Kidney epithelial cell (primary cell): ENCODE data around the gene LYPD4. TPM values are rescaled to one million over a fixed set of nuclear protein-coding genes. Genes with fewer than 3 reads are reported as not detected.

Experiments
- DNase-seq: peaks from one replicate; pipeline ENCODE4 v3.0.0-alpha.2; 2010; ENCODE audit warnings: low read depth
- H3K27me3 ChIP-seq: 2 replicates; pipeline ENCODE4 v1.6.0; 2011; ENCODE audit warnings: low read length; ENCODE audit not compliant: control insufficient read depth, insufficient read depth
- H3K36me3 ChIP-seq: 2 replicates; pipeline ENCODE4 v1.5.1; 2011; ENCODE audit warnings: low read length; ENCODE audit not compliant: control insufficient read depth, insufficient read depth
- H3K4me3 ChIP-seq: 2 replicates; pipeline ENCODE4 v1.5.1; 2011; ENCODE audit warnings: low read depth, mild to moderate bottlenecking, control low read depth, low read length
- total RNA-seq: library from RNA; depleted of rRNA; stranded (reverse); fragments of >200 nt; gene quantifications from 2 replicates; pipeline ENCODE4 v1.2.3, GENCODE V29; 2015
- TF ChIP-seq, protein P1 (sequence below): IDR thresholded peaks from 2 replicates; pipeline ENCODE4 v1.5.1; 2011; ENCODE audit warnings: mild to moderate bottlenecking, moderate library complexity, low read length, control low read depth, inconsistent platforms; ENCODE audit not compliant: insufficient read depth, poor library complexity, severe bottlenecking

The LYPD4 gene
- total RNA-seq, 1 donor from 2014 or later = not detected

DNA sequence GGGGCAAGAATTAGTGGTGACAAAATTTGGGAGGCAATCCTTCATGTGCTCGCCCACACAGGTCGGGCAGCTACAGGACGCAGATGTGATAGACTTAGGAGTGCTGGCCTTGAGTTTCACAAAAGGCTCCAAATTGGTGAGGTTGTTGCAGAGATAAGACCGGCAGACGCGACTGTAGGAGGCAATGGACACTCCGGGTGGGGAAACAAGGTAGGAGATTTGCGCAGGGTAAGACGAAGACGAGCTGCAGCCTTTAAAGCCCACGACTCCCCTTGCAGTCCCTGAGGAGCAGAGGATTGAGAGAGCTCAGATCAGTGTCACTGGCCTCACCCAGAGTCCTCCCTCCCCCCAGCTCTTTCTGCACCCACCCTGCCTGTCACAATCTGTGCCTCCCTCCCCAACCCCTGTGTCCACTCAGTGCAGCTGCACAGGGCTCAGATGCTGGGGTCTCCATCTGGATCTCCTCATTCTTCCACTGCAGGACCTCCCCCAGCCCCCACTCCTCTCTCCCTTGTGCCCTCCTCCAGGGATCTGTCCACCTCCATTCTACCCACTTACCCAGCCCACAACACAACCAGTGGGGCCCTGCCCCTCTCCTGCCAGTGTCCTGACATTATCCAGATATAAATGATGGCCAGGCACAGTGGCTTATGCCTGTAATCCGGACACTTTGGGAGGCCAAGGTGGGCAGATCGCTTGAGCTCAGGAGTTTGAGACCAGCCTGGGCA, 6.3 kb downstream of the LYPD4 start:
- H3K4me3 ChIP-seq = no peak overlapping the region
- peaks cover 15% of the 10 kb centered on the region for H3K27me3 ChIP-seq
- H3K36me3 ChIP-seq = no peaks in the 10 kb centered on the region
- DNase-seq = no peak
- TF ChIP-seq, protein P1, sequence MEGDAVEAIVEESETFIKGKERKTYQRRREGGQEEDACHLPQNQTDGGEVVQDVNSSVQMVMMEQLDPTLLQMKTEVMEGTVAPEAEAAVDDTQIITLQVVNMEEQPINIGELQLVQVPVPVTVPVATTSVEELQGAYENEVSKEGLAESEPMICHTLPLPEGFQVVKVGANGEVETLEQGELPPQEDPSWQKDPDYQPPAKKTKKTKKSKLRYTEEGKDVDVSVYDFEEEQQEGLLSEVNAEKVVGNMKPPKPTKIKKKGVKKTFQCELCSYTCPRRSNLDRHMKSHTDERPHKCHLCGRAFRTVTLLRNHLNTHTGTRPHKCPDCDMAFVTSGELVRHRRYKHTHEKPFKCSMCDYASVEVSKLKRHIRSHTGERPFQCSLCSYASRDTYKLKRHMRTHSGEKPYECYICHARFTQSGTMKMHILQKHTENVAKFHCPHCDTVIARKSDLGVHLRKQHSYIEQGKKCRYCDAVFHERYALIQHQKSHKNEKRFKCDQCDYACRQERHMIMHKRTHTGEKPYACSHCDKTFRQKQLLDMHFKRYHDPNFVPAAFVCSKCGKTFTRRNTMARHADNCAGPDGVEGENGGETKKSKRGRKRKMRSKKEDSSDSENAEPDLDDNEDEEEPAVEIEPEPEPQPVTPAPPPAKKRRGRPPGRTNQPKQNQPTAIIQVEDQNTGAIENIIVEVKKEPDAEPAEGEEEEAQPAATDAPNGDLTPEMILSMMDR = no peak

GRCh38 chr19:41821003-41821735, 23.3 kb downstream of the LYPD4 start:
- TF ChIP-seq, protein P1 = peak; percentile 53
- Histone ChIP-seq H3K4me3 (no peak overlapping the region), H3K27me3 (no peaks in the 10 kb centered on the region), H3K36me3 (no peaks in the 10 kb centered on the region)
- DNase-seq = no peak

- no peak for DNase-seq
- no peaks in the 10 kb centered on the region for H3K27me3 ChIP-seq
- TF ChIP-seq, protein P1 = no peak
- no peaks in the 10 kb centered on the region for H3K36me3 ChIP-seq
- H3K4me3 ChIP-seq = no peak overlapping the region
These were observed 27.7 kb downstream of the LYPD4 start for GRCh38 chr19:41816761-41817160.

DNA sequence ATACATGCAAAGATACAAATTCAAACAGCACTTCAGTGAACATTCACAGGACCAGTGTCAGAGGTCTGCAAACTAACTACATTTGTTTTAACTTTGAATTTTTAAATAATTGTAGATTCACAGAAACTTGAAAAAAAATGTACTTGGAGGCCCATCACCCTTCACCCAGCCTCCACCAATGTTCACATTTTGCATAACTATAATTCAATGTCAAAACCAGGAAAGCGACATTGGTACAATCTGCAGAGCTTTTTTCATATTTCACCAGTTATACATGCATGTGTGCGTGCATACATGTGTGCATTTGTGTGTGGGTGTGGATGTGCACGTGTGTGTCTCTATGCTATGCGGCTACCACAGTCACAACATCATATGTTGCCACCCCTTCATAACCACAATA, 29.2 kb downstream of the LYPD4 start:
- Histone ChIP-seq H3K36me3 (no peaks in the 10 kb centered on the region), H3K4me3 (no peak overlapping the region), H3K27me3 (no peaks in the 10 kb centered on the region)
- no peak for DNase-seq
- TF ChIP-seq, protein P1 = no peak

DNA sequence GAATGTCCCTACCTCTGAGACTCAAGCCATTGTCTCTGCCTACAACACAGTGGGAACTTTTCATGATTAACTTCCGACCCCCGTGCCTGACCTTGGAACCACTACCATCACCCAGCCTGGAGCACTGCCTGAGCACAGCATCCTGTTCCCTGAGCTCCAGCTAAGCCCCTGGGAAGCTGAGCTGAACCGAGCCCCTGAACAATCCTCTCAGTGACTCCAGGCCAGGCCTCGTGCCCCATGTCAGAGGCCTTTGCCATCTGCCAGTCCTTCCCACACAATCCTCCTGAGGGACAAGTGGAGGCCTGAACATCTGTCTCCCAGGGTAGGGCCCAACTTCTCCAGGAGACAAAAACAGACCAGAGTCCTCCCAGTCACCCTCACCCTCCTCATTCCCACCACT, 30.6 kb downstream of the LYPD4 start:
- Histone ChIP-seq H3K36me3 (no peaks in the 10 kb centered on the region), H3K27me3 (no peaks in the 10 kb centered on the region), H3K4me3 (no peak overlapping the region)
- DNase-seq = no peak
- TF ChIP-seq, protein P1 = no peak
